Measurements from ENCODE around the gene TBCEL.

- TF ChIP-seq CTCF (conservative IDR thresholded peaks at IDR 0.05) = no peak
- no peak for TF ChIP-seq EZH2 (IDR thresholded peaks at IDR 0.05; ENCODE audit: low read depth)
These were observed 84.5 kb downstream of the TBCEL start for GRCh38 chr11:121108413-121108812.

Measured in PC-9 (cell line).